Measurements from ENCODE around the gene BDNF. TPM values are rescaled to one million over a fixed set of nuclear protein-coding genes. Genes with fewer than 3 reads are reported as not detected.
"Not testable (repeated sequence)": the region's sequence is repeated elsewhere in the genome, so short reads cannot be mapped to it uniquely, and the experiment has no call there.

Gene BDNF
- total RNA-seq, 2 donors from 2014 or later = not detected

GRCh38 chr11:27677108-27677507 is 23.1 kb downstream of the BDNF start:
- ATAC-seq (no peak), DNase-seq (no peak)
- Mint-ChIP-seq H3K4me3 (no peak overlapping the region), H3K4me1 (no peaks in the 10 kb centered on the region), H3K36me3 (ENCODE audit: low read depth) (no peaks in the 10 kb centered on the region), H3K27ac (no peak overlapping the region), H3K27me3 (no peaks in the 10 kb centered on the region)
- H3K9me3 ChIP-seq (ENCODE audit: control insufficient read depth, low read length, poor library complexity, severe bottlenecking) = no peaks in the 10 kb centered on the region

- no peak for ATAC-seq
These were observed 26.1 kb downstream of the BDNF start for GRCh38 chr11:27673979-27674663.

GRCh38 chr11:27672836-27673464 is 27.3 kb downstream of the BDNF start:
- no peaks in the 10 kb centered on the region for H3K9me3 ChIP-seq (ENCODE audit: control insufficient read depth, low read length, poor library complexity, severe bottlenecking)
- ATAC-seq = no peak
- H3K4me3 Mint-ChIP-seq = no peak overlapping the region
- no peaks in the 10 kb centered on the region for H3K36me3 Mint-ChIP-seq (ENCODE audit: low read depth)
- no peaks in the 10 kb centered on the region for H3K27me3 Mint-ChIP-seq
- H3K27ac Mint-ChIP-seq = no peak overlapping the region
- H3K4me1 Mint-ChIP-seq = no peaks in the 10 kb centered on the region
- DNase-seq = no peak

More at GRCh38 chr11:27673979-27674663, 26.1 kb downstream of the BDNF start:
- no peaks in the 10 kb centered on the region for H3K36me3 Mint-ChIP-seq (ENCODE audit: low read depth)
- no peaks in the 10 kb centered on the region for H3K27me3 Mint-ChIP-seq
- no peaks in the 10 kb centered on the region for H3K4me1 Mint-ChIP-seq
- H3K4me3 Mint-ChIP-seq = no peak overlapping the region
- no peaks in the 10 kb centered on the region for H3K9me3 ChIP-seq (ENCODE audit: control insufficient read depth, low read length, poor library complexity, severe bottlenecking)
- no peak for DNase-seq
- no peak overlapping the region for H3K27ac Mint-ChIP-seq

GRCh38 chr11:27665508-27666101 is 34.6 kb downstream of the BDNF start:
- H3K4me1 Mint-ChIP-seq; DNase-seq; H3K36me3 Mint-ChIP-seq (ENCODE audit: low read depth); H3K9me3 ChIP-seq (ENCODE audit: control insufficient read depth, low read length, poor library complexity, severe bottlenecking); ATAC-seq; H3K27me3 Mint-ChIP-seq; H3K27ac Mint-ChIP-seq; H3K4me3 Mint-ChIP-seq: not testable (repeated sequence)

- Mint-ChIP-seq H3K27me3 (no peaks in the 10 kb centered on the region), H3K27ac (no peak overlapping the region), H3K36me3 (ENCODE audit: low read depth) (no peaks in the 10 kb centered on the region), H3K4me3 (no peak overlapping the region), H3K4me1 (no peaks in the 10 kb centered on the region)
- ATAC-seq (no peak), DNase-seq (no peak)
- H3K9me3 ChIP-seq (ENCODE audit: control insufficient read depth, low read length, poor library complexity, severe bottlenecking) = no peaks in the 10 kb centered on the region
These were observed 36.9 kb downstream of the BDNF start for GRCh38 chr11:27663326-27663725.

- no peak overlapping the region for H3K27ac Mint-ChIP-seq
- H3K27me3 Mint-ChIP-seq = no peaks in the 10 kb centered on the region
- no peak for DNase-seq
- H3K4me3 Mint-ChIP-seq = no peak overlapping the region
- ATAC-seq = no peak
- H3K4me1 Mint-ChIP-seq = no peaks in the 10 kb centered on the region
- no peaks in the 10 kb centered on the region for H3K36me3 Mint-ChIP-seq (ENCODE audit: low read depth)
- no peaks in the 10 kb centered on the region for H3K9me3 ChIP-seq (ENCODE audit: control insufficient read depth, low read length, poor library complexity, severe bottlenecking)
These were observed 40.1 kb downstream of the BDNF start for GRCh38 chr11:27660171-27660570.

- Mint-ChIP-seq H3K27me3 (no peaks in the 10 kb centered on the region), H3K4me3 (no peak overlapping the region), H3K36me3 (ENCODE audit: low read depth) (no peaks in the 10 kb centered on the region), H3K27ac (no peak overlapping the region), H3K4me1 (no peaks in the 10 kb centered on the region)
- DNase-seq = no peak
- no peak for ATAC-seq
- H3K9me3 ChIP-seq (ENCODE audit: control insufficient read depth, low read length, poor library complexity, severe bottlenecking) = no peaks in the 10 kb centered on the region
These were observed 41.6 kb downstream of the BDNF start for GRCh38 chr11:27658535-27659236.

GRCh38 chr11:27656806-27657483 is 43.3 kb downstream of the BDNF start:
- Mint-ChIP-seq H3K4me1 (no peaks in the 10 kb centered on the region), H3K36me3 (ENCODE audit: low read depth) (no peaks in the 10 kb centered on the region), H3K27ac (no peak overlapping the region), H3K27me3 (no peaks in the 10 kb centered on the region), H3K4me3 (no peak overlapping the region)
- DNase-seq = no peak
- no peaks in the 10 kb centered on the region for H3K9me3 ChIP-seq (ENCODE audit: control insufficient read depth, low read length, poor library complexity, severe bottlenecking)
- ATAC-seq = no peak

- no peaks in the 10 kb centered on the region for H3K9me3 ChIP-seq (ENCODE audit: control insufficient read depth, low read length, poor library complexity, severe bottlenecking)
- H3K36me3 Mint-ChIP-seq (ENCODE audit: low read depth) = no peaks in the 10 kb centered on the region
- DNase-seq (no peak), ATAC-seq (no peak)
- H3K27ac Mint-ChIP-seq = no peak overlapping the region
- H3K4me1 Mint-ChIP-seq = no peaks in the 10 kb centered on the region
- H3K27me3 Mint-ChIP-seq = no peaks in the 10 kb centered on the region
- H3K4me3 Mint-ChIP-seq = no peak overlapping the region
These were observed 43.9 kb downstream of the BDNF start for GRCh38 chr11:27656320-27656719.

GRCh38 chr11:27653990-27654758 is 46.1 kb downstream of the BDNF start:
- no peaks in the 10 kb centered on the region for H3K9me3 ChIP-seq (ENCODE audit: control insufficient read depth, low read length, poor library complexity, severe bottlenecking)
- H3K27me3 Mint-ChIP-seq = no peaks in the 10 kb centered on the region
- no peaks in the 10 kb centered on the region for H3K36me3 Mint-ChIP-seq (ENCODE audit: low read depth)
- H3K4me1 Mint-ChIP-seq = no peaks in the 10 kb centered on the region
- no peak for DNase-seq
- ATAC-seq = no peak
- no peak overlapping the region for H3K27ac Mint-ChIP-seq
- no peak overlapping the region for H3K4me3 Mint-ChIP-seq

GRCh38 chr11:27651711-27652110 is 48.5 kb downstream of the BDNF start:
- Mint-ChIP-seq H3K4me3 (no peak overlapping the region), H3K36me3 (ENCODE audit: low read depth) (no peaks in the 10 kb centered on the region), H3K4me1 (no peaks in the 10 kb centered on the region), H3K27me3 (no peaks in the 10 kb centered on the region), H3K27ac (no peak overlapping the region)
- no peaks in the 10 kb centered on the region for H3K9me3 ChIP-seq (ENCODE audit: control insufficient read depth, low read length, poor library complexity, severe bottlenecking)
- ATAC-seq (no peak), DNase-seq (no peak)

- H3K27me3 Mint-ChIP-seq = no peaks in the 10 kb centered on the region
- no peaks in the 10 kb centered on the region for H3K36me3 Mint-ChIP-seq (ENCODE audit: low read depth)
- H3K9me3 ChIP-seq (ENCODE audit: control insufficient read depth, low read length, poor library complexity, severe bottlenecking) = no peaks in the 10 kb centered on the region
- H3K4me1 Mint-ChIP-seq = no peaks in the 10 kb centered on the region
- ATAC-seq (no peak), DNase-seq (no peak)
- H3K4me3 Mint-ChIP-seq = no peak overlapping the region
- H3K27ac Mint-ChIP-seq = no peak overlapping the region
These were observed 49.3 kb downstream of the BDNF start for GRCh38 chr11:27650988-27651387.
